IPS DF 6.9 (cell line): ENCODE measurements around the gene PMEPA1.

Experiments
- DNase-seq: peaks from one replicate; pipeline ENCODE4 v3.0.0-alpha.2; 2013; ENCODE audit warnings: low read depth, low spot score
- H3K27ac ChIP-seq: one replicate; pipeline ENCODE4 v1.5.1; 2013; ENCODE audit warnings: low read length, control low read depth
- H3K27me3 ChIP-seq: 2 replicates; pipeline ENCODE4 v1.6.1; 2013; ENCODE audit warnings: mild to moderate bottlenecking, low read length; ENCODE audit not compliant: control insufficient read depth, insufficient read depth
- H3K36me3 ChIP-seq: 2 replicates; pipeline ENCODE4 v1.6.1; 2013; ENCODE audit warnings: low read length; ENCODE audit not compliant: control insufficient read depth, insufficient read depth
- H3K4me1 ChIP-seq: 2 replicates; pipeline ENCODE4 v1.6.1; 2013; ENCODE audit warnings: low read length; ENCODE audit not compliant: control insufficient read depth, insufficient read depth
- H3K4me3 ChIP-seq: 2 replicates; pipeline ENCODE4 v1.5.1; 2013; ENCODE audit warnings: mild to moderate bottlenecking, low read length
- H3K9me3 ChIP-seq: 2 replicates; pipeline ENCODE4 v1.6.1; 2013; ENCODE audit warnings: low read length, inconsistent platforms; ENCODE audit not compliant: control insufficient read depth, insufficient read depth
- WGBS: extraction: QIAGEN DNeasy Blood & Tissue Kit; methylation state at CpG from one replicate; pipeline ENCODE4 v1.1.7; 2013; ENCODE audit warnings: mixed read lengths, missing lambda C conversion rate; ENCODE audit not compliant: insufficient read length, insufficient coverage; 5-methylcytosine and 5-hydroxymethylcytosine counted together

PMEPA1 gene

DNA sequence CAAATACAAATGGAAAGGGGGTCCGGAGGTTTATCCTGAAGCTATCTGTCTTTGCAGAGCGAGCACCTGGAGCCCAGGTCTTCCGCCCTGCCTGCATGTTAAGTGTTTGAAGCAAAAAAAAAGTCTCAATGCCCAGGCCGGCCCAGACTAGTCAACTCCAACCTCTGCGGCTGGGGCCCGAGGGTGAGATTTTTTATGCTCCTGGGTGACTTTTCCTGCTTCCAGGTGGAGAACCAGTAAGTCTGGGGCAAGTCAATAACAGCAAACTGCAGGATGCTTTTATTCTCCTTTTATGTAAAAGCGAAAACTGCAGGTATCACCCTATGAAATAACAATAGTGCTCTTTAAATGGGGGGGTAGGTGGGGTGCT is 87.6 kb downstream of the PMEPA1 start:
- Histone ChIP-seq H3K27me3 (no peaks in the 10 kb centered on the region), H3K9me3 (no peaks in the 10 kb centered on the region), H3K27ac (no peak overlapping the region), H3K4me1 (no peaks in the 10 kb centered on the region), H3K4me3 (no peak overlapping the region), H3K36me3 (no peaks in the 10 kb centered on the region)
- no CpG with 5 or more reads among the region's 7 CpGs for WGBS
- no peak for DNase-seq

DNA sequence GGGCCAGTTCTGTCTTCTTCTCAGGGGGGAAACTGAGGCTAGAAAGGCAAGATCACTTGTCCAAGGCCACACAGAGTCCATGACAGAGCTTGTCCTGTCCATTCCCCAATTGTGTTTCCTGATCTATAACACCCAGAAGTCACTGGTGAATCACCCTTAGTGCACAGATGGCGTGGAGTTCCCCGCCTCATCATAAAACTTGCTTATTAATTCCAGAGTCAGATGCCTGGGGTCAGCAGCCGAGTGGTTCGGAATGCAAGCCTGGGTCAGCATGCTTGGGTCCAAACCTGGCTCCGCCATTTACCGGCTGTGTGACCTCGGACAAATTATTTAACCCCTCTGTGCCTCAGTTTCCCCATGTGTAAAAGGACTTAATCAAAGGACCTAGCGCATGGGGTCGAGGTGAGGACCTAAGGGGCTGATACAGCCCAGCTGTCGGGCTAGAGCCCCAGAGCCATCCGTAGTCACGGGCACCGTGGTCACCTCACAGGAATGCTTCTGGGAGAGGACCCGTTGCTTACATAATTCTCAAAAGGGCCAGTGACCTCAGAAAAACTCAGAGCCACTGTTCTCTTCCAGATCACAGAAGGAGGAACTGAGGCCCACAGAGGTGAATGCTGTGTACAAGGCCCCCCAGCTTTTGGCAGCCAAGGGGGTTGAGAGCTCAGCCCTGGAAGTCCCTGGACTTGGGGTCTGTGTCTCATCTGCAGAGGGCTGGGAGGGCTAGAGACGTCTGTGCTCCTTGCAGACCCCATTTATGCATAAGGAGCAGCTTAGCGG is 88.2 kb downstream of the PMEPA1 start:
- no peak overlapping the region for H3K27ac ChIP-seq
- no peak overlapping the region for H3K4me3 ChIP-seq
- H3K36me3 ChIP-seq = no peaks in the 10 kb centered on the region
- no peaks in the 10 kb centered on the region for H3K9me3 ChIP-seq
- WGBS = no CpG with 5 or more reads among the region's 16 CpGs
- H3K4me1 ChIP-seq = no peaks in the 10 kb centered on the region
- no peak for DNase-seq
- H3K27me3 ChIP-seq = no peaks in the 10 kb centered on the region

DNA sequence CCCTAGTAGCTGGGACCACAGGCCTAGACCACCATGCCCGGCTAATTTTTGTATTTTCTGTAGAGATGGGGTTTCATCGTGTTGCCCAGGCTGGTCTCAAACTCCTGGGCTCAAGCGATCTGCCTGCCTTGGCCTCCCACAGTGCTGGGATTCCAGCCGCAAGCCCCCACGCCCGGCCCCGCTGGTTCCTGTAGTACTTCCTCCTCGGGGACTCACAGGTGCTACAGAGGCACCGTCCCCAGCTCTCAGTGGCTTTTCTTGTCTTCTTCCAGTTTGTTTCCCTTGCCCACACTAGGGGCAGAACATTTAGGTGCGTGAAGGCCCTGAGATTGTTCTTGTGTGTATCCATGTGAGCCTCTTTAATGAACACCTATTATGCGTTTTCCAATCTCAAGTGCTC is 88.8 kb downstream of the PMEPA1 start:
- Histone ChIP-seq H3K27me3 (no peaks in the 10 kb centered on the region), H3K4me1 (no peaks in the 10 kb centered on the region), H3K27ac (no peak overlapping the region), H3K36me3 (no peaks in the 10 kb centered on the region), H3K9me3 (no peaks in the 10 kb centered on the region), H3K4me3 (no peak overlapping the region)
- DNase-seq = no peak
- no CpG with 5 or more reads among the region's 11 CpGs for WGBS

DNA sequence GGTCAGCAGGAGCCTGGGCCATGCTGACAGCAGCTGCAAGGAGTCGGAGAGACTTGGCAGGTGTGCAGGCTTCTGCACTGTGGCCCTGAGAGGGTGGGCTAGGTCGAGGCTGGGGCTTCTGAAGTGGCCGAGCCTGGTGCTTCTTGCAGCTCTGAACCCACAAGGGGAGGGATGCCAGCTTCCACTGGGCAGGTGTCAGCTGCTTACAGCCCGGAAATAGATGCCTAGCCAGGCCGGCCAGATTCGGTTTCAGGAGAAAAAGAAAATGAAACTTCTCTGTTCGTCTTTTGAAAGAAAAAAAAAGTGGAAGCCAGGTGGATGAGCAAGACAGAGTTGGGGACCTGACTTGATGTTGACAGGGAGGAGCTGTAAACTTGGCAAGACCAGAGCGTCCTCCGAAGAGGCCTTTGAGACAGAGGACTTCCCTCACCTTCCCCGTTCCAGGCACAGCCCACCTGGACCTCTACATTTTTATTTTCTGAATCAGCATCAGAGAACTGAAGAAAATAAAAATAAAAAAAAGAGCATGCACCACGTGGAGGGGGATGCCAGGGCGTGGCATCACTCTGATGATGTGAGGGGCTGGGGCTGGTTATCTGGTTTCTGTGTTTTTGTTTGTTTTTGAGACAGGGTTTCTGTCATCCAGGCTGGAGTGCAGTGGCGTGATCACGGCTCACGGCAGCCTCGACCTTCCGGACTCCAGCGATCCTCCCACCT is 89.4 kb downstream of the PMEPA1 start, which contains the start of gene ZBP1:
TSS of gene ZBP1 (minus strand) at position 153 of the 717 bp plus-strand sequence. CDS start at position 22, 131 bp downstream.
- Histone ChIP-seq H3K27ac (no peak within 1 kb of the TSS), H3K9me3 (no peaks in the 10 kb centered on the region), H3K27me3 (no peaks in the 10 kb centered on the region), H3K4me3 (no peak within 1 kb of the TSS), H3K36me3 (no peaks in the 10 kb centered on the region), H3K4me1 (no peaks in the 10 kb centered on the region)
- WGBS = no CpG with 5 or more reads among the region's 18 CpGs
- no peak for DNase-seq

DNA sequence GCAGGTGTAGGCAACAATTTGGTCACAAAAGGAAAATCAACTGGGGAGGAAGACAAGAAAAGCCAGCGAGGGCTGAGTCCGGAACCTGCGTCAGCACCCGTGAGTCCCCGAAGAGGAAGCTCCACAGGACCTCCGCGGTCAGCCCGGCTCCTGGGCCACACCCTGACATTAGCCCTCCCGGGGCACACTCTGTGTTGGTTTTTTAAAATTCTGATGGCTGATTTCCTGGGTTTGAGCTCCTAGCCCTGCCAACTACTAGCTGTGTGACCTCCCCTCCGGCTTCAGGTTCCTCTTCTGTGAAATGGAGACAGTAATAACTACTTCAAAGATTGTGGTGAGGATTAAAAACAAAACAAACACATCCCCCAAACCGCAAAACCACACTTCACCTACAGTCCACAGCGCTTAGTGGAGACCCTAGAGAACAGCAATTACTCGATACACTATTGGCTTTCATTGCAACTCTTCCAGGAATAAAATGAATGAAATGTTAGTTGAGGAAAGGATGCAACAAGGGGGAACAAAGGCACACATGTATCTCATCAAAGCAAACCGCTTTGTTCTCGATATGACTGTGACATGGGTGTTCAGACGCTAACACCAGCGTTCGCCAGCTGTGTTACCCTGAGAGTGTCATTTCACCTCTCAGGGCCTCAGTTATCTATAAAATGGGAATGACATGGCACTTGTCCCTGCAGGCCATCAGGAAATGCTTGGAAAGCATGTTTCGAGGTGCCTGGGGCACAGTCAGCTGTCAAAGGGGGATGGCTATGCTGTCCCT is 90.6 kb downstream of the PMEPA1 start:
- Histone ChIP-seq H3K9me3 (no peaks in the 10 kb centered on the region), H3K27ac (no peak overlapping the region), H3K36me3 (no peaks in the 10 kb centered on the region), H3K4me1 (no peaks in the 10 kb centered on the region), H3K27me3 (no peaks in the 10 kb centered on the region), H3K4me3 (no peak overlapping the region)
- no peak for DNase-seq
- WGBS = no CpG with 5 or more reads among the region's 19 CpGs

DNA sequence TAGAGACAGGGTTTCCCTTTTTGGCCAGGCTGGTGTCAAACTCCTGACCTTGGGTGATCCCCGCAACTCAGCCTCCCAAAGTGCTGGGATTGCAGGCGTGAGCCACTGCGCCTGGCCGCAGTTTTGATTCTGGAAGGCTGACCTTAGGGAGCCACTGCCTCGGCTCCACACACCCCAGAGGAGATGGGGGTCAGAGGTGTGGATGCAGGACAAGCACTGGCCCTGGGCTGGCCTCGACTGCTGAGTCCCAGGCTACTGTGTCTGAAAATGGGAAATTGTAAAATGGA is 91.1 kb downstream of the PMEPA1 start:
- Histone ChIP-seq H3K4me3 (no peak overlapping the region), H3K27ac (no peak overlapping the region), H3K36me3 (no peaks in the 10 kb centered on the region), H3K27me3 (no peaks in the 10 kb centered on the region), H3K4me1 (no peaks in the 10 kb centered on the region), H3K9me3 (no peaks in the 10 kb centered on the region)
- WGBS = no CpG with 5 or more reads among the region's 6 CpGs
- DNase-seq = no peak

DNA sequence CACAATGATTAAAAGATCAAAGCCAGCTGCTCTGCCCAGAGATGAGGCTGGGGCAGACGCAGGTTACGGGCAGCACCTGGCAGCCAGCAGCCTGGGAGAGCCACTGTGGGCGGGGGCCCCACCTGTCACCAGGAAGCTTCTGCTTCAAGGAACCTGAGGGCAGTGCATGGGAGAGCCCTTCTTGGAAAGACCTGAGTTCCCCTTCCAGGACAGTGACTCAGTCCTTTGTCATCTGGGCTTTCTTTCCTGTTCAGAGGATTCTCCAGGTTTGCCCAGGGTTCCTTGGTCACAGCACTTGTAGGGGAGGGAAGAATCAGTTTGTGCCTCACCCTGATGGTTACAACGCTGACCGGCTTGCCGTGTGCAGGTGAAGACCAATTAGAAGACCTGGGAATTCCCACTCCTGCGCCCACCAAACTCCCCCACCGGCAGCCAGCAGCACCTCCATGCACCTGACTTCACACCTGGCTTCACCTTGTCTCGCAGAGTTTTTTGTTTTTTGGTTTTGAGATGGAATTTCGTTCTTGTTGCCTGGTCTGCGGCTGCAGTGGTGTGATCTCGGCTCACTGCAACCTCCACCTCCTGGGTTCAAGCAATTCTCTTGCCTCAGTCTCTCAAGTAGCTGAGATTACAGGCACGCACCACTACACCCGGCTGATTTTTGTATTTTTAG is 91.6 kb downstream of the PMEPA1 start:
- WGBS = no CpG with 5 or more reads among the region's 14 CpGs
- no peaks in the 10 kb centered on the region for H3K9me3 ChIP-seq
- no peak overlapping the region for H3K27ac ChIP-seq
- H3K27me3 ChIP-seq = no peaks in the 10 kb centered on the region
- no peaks in the 10 kb centered on the region for H3K4me1 ChIP-seq
- no peaks in the 10 kb centered on the region for H3K36me3 ChIP-seq
- no peak for DNase-seq
- H3K4me3 ChIP-seq = no peak overlapping the region

DNA sequence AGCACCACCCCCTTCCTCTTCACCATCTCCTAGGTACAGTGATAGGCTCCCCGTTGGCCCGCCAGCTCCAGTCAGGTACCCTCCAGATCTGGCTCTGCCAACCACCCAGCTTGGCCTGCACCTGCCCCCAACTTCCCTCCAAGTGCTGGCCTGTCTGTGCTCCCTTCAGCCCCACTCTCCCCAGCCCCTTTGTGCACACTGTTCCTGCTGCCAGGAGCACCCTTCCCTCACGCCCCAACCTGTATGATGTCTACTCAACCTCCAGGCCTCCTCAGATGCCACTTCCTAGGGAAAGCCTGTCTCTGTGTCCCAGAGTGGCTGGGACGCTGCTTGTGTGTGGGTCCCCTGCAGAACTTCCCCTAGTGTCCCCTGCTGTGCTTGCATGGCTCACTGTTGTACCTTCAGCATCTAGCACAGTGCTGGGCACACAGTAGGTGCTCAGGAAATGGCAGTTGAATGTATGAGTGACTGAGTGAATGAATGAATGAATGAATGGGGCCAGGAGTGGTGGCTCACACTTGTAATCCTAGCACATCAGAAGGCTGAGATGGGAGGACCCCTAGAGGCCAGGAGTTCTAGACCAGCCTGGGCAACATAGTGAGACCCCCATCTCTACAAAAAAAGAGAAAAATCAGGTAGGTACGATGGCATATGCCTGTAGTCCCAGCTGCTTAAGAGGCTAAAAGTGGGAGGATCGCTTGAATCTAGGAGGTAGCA is 92.6 kb downstream of the PMEPA1 start:
- Histone ChIP-seq H3K4me1 (no peaks in the 10 kb centered on the region), H3K4me3 (no peak overlapping the region), H3K27ac (no peak overlapping the region), H3K9me3 (no peaks in the 10 kb centered on the region), H3K36me3 (no peaks in the 10 kb centered on the region), H3K27me3 (no peaks in the 10 kb centered on the region)
- no peak for DNase-seq
- WGBS = no CpG with 5 or more reads among the region's 6 CpGs

DNA sequence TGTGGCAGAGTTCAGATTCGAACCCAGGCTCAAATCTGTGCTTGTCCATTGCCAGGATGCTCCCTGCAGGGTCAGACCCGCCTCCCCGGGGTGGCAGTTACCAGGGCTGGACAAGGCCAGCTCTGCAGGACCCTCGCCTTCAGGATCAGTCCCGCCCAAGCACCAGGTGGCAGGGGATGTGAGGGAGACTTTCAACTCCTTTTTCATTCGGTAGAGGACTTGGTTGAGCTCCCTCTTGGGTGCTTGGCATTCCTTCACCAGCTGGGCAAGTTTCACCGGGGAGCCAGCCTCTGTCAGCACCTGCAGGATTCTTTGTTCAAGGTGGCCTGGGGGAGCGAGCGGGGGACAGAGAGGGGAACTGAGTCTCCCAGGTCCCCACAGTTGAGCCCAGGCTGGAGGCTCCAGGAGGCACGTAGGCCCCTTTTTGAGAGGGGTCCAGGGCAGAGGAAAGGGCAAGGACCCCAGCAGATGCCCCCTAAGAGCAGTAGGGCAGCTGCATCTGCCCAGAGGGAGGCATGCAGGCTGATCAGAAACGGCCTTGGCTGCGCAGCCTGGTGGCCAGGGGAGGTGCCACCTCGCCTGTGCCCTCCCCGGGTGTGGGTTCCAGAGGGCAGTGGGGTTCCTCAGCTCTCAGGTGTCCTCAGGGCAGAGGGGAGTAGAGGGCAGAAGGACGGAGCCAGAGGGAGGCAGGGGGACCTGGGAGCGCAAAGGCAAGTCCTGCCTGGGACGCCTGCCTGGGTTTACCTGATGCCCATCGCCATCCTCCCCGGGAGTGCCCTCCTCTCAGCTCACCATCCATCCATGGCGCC is 93.5 kb downstream of the PMEPA1 start:
- WGBS = no CpG with 5 or more reads among the region's 20 CpGs
- Histone ChIP-seq H3K27me3 (no peaks in the 10 kb centered on the region), H3K36me3 (no peaks in the 10 kb centered on the region), H3K9me3 (no peaks in the 10 kb centered on the region), H3K4me3 (no peak overlapping the region), H3K27ac (no peak overlapping the region), H3K4me1 (no peaks in the 10 kb centered on the region)
- DNase-seq = no peak
